Bronchial epithelial cell (primary cell): ENCODE data around the gene TMEFF1. TPM values are rescaled to one million over a fixed set of nuclear protein-coding genes. Genes with fewer than 3 reads are reported as not detected.
A peak's percentile ranks its signal among the peaks of the same experiment; 100 is the strongest.
"Not testable (repeated sequence)": the region's sequence is repeated elsewhere in the genome, so short reads cannot be mapped to it uniquely, and the experiment has no call there.

Experiments
- DNase-seq: peaks from one replicate; pipeline ENCODE4 v3.0.0-alpha.2; 2010; ENCODE audit warnings: low read depth
- FAIRE-seq: peaks from 2 replicates; lab custom pipeline; 2011; peaks lifted over from hg19 to GRCh38; lab: Jason Lieb, UNC
- H3K27me3 ChIP-seq: 2 replicates; pipeline ENCODE4 v1.5.1; 2011; ENCODE audit warnings: low read length; ENCODE audit not compliant: control insufficient read depth, insufficient read depth
- H3K36me3 ChIP-seq: 2 replicates; pipeline ENCODE4 v1.5.1; 2011; ENCODE audit warnings: low read length; ENCODE audit not compliant: control insufficient read depth, insufficient read depth
- H3K4me3 ChIP-seq: 2 replicates; pipeline ENCODE4 v1.5.1; 2011; ENCODE audit warnings: mild to moderate bottlenecking, low read depth, low read length, control low read depth
- total RNA-seq: library from RNA; depleted of rRNA; stranded (reverse); fragments of >200 nt; gene quantifications from 2 replicates; pipeline ENCODE4 v1.2.1, GENCODE V29; 2014
- TF ChIP-seq, protein P1 (sequence below): IDR thresholded peaks from 2 replicates; pipeline ENCODE4 v1.5.1; 2011; ENCODE audit warnings: mild to moderate bottlenecking, moderate library complexity, low read length, control low read depth, inconsistent platforms; ENCODE audit not compliant: insufficient read depth, severe bottlenecking

The TMEFF1 gene
- total RNA-seq, 1 donor from 2014 or later: 0.26 TPM

GRCh38 chr9:100505564-100506159, 32.7 kb downstream of the TMEFF1 start:
- no peaks in the 10 kb centered on the region for H3K36me3 ChIP-seq
- no peak for FAIRE-seq

GRCh38 chr9:100507350-100507749, 34.4 kb downstream of the TMEFF1 start:
- not testable (repeated sequence) for H3K27me3 ChIP-seq, DNase-seq, H3K4me3 ChIP-seq, H3K36me3 ChIP-seq, FAIRE-seq

More at GRCh38 chr9:100505564-100506159, 32.7 kb downstream of the TMEFF1 start:
- Histone ChIP-seq H3K27me3 (no peaks in the 10 kb centered on the region), H3K4me3 (no peak overlapping the region)
- TF ChIP-seq, protein P1, sequence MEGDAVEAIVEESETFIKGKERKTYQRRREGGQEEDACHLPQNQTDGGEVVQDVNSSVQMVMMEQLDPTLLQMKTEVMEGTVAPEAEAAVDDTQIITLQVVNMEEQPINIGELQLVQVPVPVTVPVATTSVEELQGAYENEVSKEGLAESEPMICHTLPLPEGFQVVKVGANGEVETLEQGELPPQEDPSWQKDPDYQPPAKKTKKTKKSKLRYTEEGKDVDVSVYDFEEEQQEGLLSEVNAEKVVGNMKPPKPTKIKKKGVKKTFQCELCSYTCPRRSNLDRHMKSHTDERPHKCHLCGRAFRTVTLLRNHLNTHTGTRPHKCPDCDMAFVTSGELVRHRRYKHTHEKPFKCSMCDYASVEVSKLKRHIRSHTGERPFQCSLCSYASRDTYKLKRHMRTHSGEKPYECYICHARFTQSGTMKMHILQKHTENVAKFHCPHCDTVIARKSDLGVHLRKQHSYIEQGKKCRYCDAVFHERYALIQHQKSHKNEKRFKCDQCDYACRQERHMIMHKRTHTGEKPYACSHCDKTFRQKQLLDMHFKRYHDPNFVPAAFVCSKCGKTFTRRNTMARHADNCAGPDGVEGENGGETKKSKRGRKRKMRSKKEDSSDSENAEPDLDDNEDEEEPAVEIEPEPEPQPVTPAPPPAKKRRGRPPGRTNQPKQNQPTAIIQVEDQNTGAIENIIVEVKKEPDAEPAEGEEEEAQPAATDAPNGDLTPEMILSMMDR: peak; percentile 64
- DNase-seq: peak; percentile 54

DNA sequence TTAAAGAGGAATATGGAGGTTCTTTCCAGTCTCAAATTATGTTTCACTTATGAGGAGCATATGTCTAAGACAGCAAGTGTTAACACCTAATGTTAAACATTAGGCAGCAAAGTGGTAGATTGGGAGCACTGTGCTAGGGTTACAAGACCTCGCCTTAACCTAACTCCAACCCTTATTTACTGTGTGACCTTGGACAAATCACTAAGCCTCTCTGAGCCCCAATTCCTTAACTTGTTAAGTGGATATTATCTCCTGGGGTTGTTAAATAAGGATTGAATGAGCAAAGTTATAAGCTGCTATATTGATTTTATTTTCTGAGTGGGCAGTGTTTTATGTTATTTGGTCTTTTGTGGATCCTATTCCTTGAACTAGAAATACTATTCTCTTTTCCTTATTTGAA, 38.3 kb downstream of the TMEFF1 start:
- H3K4me3 ChIP-seq: no peak overlapping the region
- DNase-seq (no peak), FAIRE-seq (no peak)
- H3K27me3 ChIP-seq: no peaks in the 10 kb centered on the region
- TF ChIP-seq, protein P1: no peak
- no peaks in the 10 kb centered on the region for H3K36me3 ChIP-seq

DNA sequence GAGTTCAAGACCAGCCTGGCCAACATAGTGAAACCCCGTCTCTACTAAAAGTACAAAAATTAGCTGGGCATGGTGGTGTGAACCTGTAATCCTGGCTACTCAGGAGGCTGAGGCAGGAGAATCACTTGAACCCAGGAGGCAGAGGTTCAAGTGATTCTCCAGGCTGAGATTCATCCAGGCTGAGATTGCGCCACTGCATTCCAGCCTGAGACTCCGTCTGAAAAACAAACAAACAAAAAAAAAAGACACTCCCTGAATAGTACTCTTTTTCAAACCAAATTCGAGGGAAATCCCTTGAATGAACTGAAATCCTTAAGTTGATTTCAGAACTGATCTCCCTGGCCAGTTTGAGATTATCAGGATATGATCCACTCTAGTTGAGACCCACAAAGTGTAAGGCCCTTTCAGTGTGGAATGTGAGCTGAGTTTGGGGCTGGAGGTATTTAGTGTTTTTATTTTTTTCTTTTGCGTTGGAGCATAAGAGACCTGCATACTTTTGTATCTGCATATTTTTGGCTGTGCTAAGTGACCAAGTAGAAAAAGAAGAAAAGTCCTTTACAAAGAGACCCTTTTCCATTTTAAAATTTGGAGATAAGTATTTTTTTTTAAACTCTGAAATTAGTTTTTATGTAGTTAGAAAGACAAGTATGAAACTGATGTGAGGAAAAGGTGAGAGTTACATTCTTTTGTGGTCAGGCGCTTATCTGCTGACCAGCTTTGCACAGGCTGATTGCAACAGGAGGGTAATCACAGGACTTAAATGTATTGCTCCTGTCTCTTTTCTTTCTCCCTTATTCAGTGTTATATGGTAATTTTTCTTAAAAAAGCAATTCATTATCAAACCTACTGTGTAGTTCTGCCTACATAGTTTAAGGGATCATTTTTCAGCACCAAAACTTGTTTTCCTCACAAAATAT, 42.9 kb downstream of the TMEFF1 start:
- Histone ChIP-seq H3K27me3 (no peaks in the 10 kb centered on the region), H3K36me3 (no peaks in the 10 kb centered on the region), H3K4me3 (no peak overlapping the region)
- TF ChIP-seq, protein P1: no peak
- DNase-seq (peak; percentile 29), FAIRE-seq (no peak)

- DNase-seq (no peak), FAIRE-seq (no peak)
- Histone ChIP-seq H3K27me3 (no peaks in the 10 kb centered on the region), H3K4me3 (no peak overlapping the region), H3K36me3 (no peaks in the 10 kb centered on the region)
- TF ChIP-seq, protein P1: no peak
Observed at GRCh38 chr9:100521282-100521681, 48.3 kb downstream of the TMEFF1 start.

DNA sequence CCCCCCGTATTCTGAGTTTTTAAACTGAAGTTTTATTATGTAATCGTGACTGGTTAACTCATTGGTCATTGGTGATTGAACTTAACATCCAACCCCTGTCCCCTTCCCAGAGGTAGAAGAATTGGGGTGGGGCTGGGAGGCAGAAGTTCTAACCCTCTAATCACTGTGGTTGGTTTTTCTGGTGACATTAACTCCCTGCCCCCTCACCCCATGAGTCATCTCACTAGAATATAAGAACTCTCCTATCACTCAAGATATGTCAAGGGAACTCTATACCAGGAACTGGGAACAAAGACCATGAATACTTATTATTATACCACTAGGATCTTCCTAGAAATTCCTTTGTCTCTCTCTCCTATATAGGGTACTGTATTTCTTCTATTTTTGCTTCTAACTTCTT, 52.6 kb downstream of the TMEFF1 start:
- peak; percentile 5 for DNase-seq
- FAIRE-seq: no peak
- Histone ChIP-seq H3K36me3 (no peaks in the 10 kb centered on the region), H3K27me3 (no peaks in the 10 kb centered on the region), H3K4me3 (no peak overlapping the region)
- TF ChIP-seq, protein P1: no peak

DNA sequence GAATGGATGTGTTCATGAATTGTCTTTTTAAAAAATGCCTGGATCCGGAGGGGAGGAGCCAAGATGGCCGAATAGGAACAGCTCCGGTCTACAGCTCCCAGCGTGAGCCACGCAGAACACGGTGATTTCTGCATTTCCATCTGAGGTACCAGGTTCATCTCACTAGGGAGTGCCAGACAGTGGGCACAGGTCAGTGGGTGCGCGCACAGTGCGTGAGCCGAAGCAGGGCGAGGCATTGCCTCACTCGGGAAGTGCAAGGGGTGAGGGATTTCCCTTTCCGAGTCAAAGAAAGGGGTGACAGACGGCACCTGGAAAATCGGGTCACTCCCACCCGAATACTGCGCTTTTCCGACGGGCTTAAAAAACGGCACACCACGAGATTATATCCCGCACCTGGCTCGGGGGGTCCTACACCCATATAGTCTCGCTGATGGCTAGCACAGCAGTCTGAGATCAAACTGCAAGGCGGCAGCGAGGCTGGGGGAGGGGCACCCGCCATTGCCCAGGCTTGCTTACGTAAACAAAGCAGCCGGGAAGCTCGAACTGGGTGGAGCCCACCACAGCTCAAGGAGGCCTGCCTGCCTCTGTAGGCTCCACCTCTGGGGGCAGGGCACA, 54.3 kb downstream of the TMEFF1 start:
- DNase-seq, H3K27me3 ChIP-seq, H3K36me3 ChIP-seq, H3K4me3 ChIP-seq, FAIRE-seq: not testable (repeated sequence)
